Measurements from ENCODE around the gene GLIS1. TPM values are rescaled to one million over a fixed set of nuclear protein-coding genes. Genes with fewer than 3 reads are reported as not detected.

GLIS1 gene
- total RNA-seq, 1 experiment from 2014 or later, result 0.28 TPM

DNA sequence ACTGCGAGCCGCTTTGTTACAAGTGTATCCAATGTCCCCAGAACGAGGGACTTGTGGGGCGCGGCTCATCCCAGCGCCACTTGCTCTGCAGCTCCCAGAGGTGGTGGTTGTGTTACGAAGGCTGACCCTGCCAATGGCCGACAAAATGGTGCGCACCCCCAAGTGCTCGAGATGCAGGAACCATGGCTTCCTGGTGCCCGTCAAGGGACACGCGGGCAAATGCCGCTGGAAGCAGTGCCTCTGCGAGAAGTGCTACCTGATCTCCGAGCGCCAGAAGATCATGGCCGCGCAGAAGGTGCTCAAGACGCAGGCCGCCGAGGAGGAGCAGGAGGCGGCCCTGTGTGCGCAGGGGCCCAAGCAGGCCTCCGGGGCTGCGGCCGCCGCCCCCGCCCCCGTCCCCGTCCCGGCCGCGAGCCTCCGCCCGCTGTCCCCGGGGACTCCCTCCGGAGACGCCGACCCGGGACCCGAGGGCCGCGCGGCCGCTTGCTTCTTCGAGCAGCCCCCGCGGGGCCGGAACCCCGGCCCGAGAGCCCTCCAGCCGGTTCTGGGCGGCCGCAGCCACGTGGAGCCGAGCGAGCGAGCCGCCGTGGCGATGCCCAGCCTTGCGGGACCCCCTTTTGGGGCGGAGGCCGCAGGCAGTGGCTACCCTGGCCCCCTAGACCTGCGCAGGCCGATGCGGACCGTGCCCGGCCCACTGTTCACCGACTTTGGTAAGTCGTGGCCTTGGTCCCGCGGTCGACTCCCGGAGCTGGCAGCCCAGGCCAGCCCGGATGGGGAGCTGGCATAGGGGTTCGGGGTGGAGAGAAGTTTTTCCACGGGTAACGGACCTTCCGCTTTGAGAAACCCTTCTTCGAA lies 279.4 kb downstream of the GLIS1 start, which contains the start of gene DMRTB1:
DMRTB1 (plus strand) TSS at position 79 of the 855 bp plus-strand sequence; CDS start at position 134, 55 bp downstream.
- H3K27me3 ChIP-seq (ENCODE audit: insufficient read depth, low read length), result no peaks in the 10 kb centered on the region
- no peak within 1 kb of the TSS for H3K9ac ChIP-seq (ENCODE audit: extremely low read depth, insufficient read length, low read length)
- H2BK20ac ChIP-seq (ENCODE audit: low read depth, low read length, poor library complexity, severe bottlenecking), result no peak within 1 kb of the TSS
- H4K8ac ChIP-seq (replicated peaks; ENCODE audit: insufficient read length, low read depth, low read length), result no peak within 1 kb of the TSS
- H3T11ph ChIP-seq (ENCODE audit: low read length), result no peak within 1 kb of the TSS
- H3K36me3 Mint-ChIP-seq (ENCODE audit: insufficient read depth in 1 of 3, low read depth in 3 of 3), result no peaks in the 10 kb centered on the region
- H4K20me1 ChIP-seq (ENCODE audit: control insufficient read depth, insufficient read depth, insufficient read length), result no peaks in the 10 kb centered on the region
- H4K91ac ChIP-seq (ENCODE audit: insufficient read length, low read depth, low read length), result no peak within 1 kb of the TSS
- H3K14ac ChIP-seq (ENCODE audit: insufficient read depth, low read length), result no peak within 1 kb of the TSS
- H2AFZ ChIP-seq (ENCODE audit: low read length), result no peak within 1 kb of the TSS
- no peak within 1 kb of the TSS for H3K27ac Mint-ChIP-seq
- no peak within 1 kb of the TSS for H2BK5ac ChIP-seq (ENCODE audit: insufficient read length, low read length)
- H3K23me2 ChIP-seq (ENCODE audit: insufficient read length, low read depth, low read length, poor library complexity, severe bottlenecking), result no peaks in the 10 kb centered on the region
- H3K4me2 ChIP-seq (ENCODE audit: insufficient read depth, insufficient read length, low read length), result no peak within 1 kb of the TSS
- no peak within 1 kb of the TSS for H2BK15ac ChIP-seq (ENCODE audit: low read depth, low read length)
- no peak within 1 kb of the TSS for H3K4ac ChIP-seq (ENCODE audit: low read depth, low read length)
- WGBS (ENCODE audit: extremely low coverage, insufficient read length, low lambda C conversion rate), result no CpG with 5 or more reads among the region's 82 CpGs
- no peaks in the 10 kb centered on the region for H3K79me2 ChIP-seq (ENCODE audit: insufficient read depth, low read length)
- no peak within 1 kb of the TSS for H3K56ac ChIP-seq (ENCODE audit: insufficient read length, low read depth, low read length)
- no peak within 1 kb of the TSS for H2BK120ac ChIP-seq (ENCODE audit: low read depth, low read length, poor library complexity, severe bottlenecking)
- no peaks in the 10 kb centered on the region for H3K9me3 ChIP-seq (ENCODE audit: control insufficient read depth, low read depth, low read length)
- H4K5ac ChIP-seq (ENCODE audit: insufficient read length, low read depth, low read length), result no peak within 1 kb of the TSS
- H3K4me1 ChIP-seq (ENCODE audit: insufficient read depth, low read length), result no peaks in the 10 kb centered on the region
- H3K4me1 Mint-ChIP-seq, result peaks cover 5 to 7% of the 10 kb centered on the region in 2 experiments; a peak in 3 of 4 replicates
- no peak within 1 kb of the TSS for H2AK5ac ChIP-seq (ENCODE audit: insufficient read length, low read length)
- H3K27me3 Mint-ChIP-seq (ENCODE audit: low read depth), result peaks cover 13% of the 10 kb centered on the region
- no peak within 1 kb of the TSS for H2BK12ac ChIP-seq (ENCODE audit: insufficient read length, low read depth, low read length)
- TF ChIP-seq, protein P1, sequence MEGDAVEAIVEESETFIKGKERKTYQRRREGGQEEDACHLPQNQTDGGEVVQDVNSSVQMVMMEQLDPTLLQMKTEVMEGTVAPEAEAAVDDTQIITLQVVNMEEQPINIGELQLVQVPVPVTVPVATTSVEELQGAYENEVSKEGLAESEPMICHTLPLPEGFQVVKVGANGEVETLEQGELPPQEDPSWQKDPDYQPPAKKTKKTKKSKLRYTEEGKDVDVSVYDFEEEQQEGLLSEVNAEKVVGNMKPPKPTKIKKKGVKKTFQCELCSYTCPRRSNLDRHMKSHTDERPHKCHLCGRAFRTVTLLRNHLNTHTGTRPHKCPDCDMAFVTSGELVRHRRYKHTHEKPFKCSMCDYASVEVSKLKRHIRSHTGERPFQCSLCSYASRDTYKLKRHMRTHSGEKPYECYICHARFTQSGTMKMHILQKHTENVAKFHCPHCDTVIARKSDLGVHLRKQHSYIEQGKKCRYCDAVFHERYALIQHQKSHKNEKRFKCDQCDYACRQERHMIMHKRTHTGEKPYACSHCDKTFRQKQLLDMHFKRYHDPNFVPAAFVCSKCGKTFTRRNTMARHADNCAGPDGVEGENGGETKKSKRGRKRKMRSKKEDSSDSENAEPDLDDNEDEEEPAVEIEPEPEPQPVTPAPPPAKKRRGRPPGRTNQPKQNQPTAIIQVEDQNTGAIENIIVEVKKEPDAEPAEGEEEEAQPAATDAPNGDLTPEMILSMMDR (conservative IDR thresholded peaks at IDR 0.05), result no peak
- H3K23ac ChIP-seq (ENCODE audit: insufficient read length, low read depth, low read length), result no peak within 1 kb of the TSS
- no peak within 1 kb of the TSS; a peak in 1 of 5 replicates for H3K4me3 Mint-ChIP-seq
- no peaks in the 10 kb centered on the region for H3K9me3 Mint-ChIP-seq
- no peaks in the 10 kb centered on the region for H3K79me1 ChIP-seq (ENCODE audit: insufficient read depth, low read depth, low read length, poor library complexity, severe bottlenecking)
- no peak within 1 kb of the TSS for H3K27ac ChIP-seq (ENCODE audit: insufficient read length, low read depth, low read length)
- no peak for DNase-seq
- H3K18ac ChIP-seq (ENCODE audit: insufficient read length, low read depth, low read length), result no peak within 1 kb of the TSS
